PC-3 (cell line): ENCODE measurements around the gene PTPRH.

Experiments
- CTCF ChIP-seq: fragments of 300-600 bp; sonication (generic); conservative IDR thresholded peaks from 2 replicates; pipeline ENCODE4 v1.5.1; 2017; ENCODE audit warnings: antibody characterized with exemption, low read depth, mild to moderate bottlenecking, low read length
- EZH2 ChIP-seq: fragments of 300-600 bp; sonication (generic); IDR thresholded peaks from one replicate; pipeline ENCODE4 v1.6.1; 2017; ENCODE audit warnings: antibody characterized with exemption, mild to moderate bottlenecking, low read length; ENCODE audit not compliant: unreplicated experiment
- EZH2phosphoT487 ChIP-seq: fragments of 300-600 bp; sonication (generic); IDR thresholded peaks from 2 replicates; pipeline ENCODE4 v1.6.1; 2018; ENCODE audit warnings: mild to moderate bottlenecking, antibody characterized with exemption, low read length, borderline replicate concordance

- TF ChIP-seq CTCF (no peak), EZH2 (no peak), EZH2phosphoT487 (no peak)
Measured at GRCh38 chr19:55238030-55238429, 28.7 kb upstream of the PTPRH start.
